HS-5 (cell line): ENCODE data around the gene RPUSD4.
"Not testable (repeated sequence)": the region's sequence is repeated elsewhere in the genome, so short reads cannot be mapped to it uniquely, and the experiment has no call there.

ENCODE experiments used
- DNase-seq: peaks from one replicate; pipeline ENCODE4 v3.0.0-alpha.2; 2012; ENCODE audit warnings: low read depth

RPUSD4 gene, protein sequence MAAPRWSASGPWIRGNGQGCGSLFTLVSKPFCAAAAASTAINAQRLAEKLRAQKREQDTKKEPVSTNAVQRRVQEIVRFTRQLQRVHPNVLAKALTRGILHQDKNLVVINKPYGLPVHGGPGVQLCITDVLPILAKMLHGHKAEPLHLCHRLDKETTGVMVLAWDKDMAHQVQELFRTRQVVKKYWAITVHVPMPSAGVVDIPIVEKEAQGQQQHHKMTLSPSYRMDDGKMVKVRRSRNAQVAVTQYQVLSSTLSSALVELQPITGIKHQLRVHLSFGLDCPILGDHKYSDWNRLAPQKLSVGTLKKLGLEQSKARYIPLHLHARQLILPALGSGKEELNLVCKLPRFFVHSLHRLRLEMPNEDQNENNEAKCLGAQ

DNA sequence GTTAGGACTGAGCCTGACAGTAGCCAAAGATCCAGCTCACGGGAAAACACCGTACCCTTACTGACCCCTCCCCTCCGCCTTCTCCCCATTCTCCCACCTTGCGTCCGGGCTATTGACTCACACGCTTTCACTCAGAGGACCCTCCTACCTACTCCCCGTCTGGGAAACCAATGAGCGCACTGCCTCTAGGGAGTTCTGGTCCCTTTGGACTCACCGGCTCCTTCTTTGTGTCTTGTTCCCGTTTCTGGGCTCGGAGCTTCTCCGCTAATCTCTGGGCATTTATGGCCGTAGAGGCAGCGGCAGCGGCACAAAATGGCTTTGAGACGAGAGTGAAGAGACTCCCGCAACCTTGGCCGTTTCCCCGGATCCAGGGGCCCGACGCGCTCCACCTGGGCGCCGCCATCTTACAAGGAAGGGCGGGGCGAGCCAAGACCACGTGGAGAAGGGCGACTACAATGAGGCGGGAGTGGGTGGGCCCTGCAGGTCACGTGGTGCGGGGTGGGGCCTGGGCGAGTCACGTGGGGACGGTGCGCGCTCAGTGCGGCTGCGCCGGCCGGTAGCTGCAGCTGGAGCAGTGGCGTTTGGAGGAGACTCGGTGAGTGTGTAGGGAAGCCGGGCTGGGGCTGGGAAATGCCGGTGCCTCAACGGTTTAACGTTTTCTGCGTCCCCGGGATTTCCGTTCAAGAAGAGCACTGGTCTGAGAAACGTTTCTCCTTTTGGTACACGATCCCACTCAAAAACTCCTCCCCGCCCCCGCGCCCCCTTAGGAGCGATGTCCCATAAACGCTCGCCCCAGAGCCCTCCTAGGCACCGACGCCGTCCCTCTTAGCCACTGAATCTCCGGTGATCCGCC lies at the start of gene RPUSD4, which contains the start of gene FAM118B:
TSS of gene RPUSD4 (minus strand) at position 415 of the 853 bp plus-strand sequence. CDS start at position 403, 12 bp downstream.
TSS of gene FAM118B (plus strand) at position 547 of the 853 bp plus-strand sequence. CDS start 23,220 bp downstream, outside the sequence.
- DNase-seq, result peak; percentile 66

- no peak for DNase-seq
Observed at GRCh38 chr11:126257764-126258163, 46.3 kb upstream of the RPUSD4 start.

GRCh38 chr11:126257144-126257543 lies 45.7 kb upstream of the RPUSD4 start:
- no peak for DNase-seq

DNA sequence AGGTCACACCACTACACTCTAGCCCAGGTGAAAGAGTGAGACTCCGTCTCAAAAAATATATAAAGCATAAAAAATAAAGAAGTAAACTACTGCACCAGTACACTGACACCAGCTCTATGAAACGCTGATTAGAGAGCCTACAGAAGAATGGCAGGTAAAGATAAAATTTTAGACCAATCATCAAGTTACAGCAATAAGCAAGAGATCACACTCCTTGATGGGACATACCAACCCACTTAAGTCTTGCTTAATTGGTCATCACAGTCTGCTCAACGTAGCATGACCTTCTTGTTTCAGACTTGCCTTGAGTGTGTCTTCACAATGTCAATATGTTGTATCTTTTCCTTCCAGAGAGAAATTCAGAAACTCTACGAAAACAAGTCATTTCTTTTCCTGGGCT lies 44.8 kb upstream of the RPUSD4 start:
- no peak for DNase-seq

GRCh38 chr11:126255507-126255906 lies 44.1 kb upstream of the RPUSD4 start:
- not testable (repeated sequence) for DNase-seq

GRCh38 chr11:126254819-126255218 lies 43.4 kb upstream of the RPUSD4 start:
- no peak for DNase-seq

DNA sequence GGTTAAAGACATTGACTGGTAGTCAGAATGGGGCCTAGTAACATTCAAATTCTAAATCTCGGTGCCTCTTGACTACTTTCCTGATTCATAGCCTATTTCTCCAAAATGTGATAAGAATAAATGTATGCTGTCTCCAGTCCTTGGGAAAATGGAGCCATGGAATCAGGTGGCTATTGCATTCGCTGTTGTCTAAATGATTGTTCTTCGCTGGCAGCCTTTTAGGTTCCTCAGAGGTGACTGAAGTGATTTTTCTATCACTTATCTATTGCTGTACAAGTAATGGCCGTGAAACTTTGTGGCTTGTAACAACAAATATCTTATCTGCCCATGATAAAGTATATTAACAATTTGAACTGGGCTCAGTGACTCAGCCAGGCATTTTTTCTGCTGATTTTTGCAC lies 41.8 kb upstream of the RPUSD4 start:
- DNase-seq, result no peak

- no peak for DNase-seq
Observed at GRCh38 chr11:126246636-126247035, 35.2 kb upstream of the RPUSD4 start.

- DNase-seq, result no peak
Observed at GRCh38 chr11:126233391-126233790, 21.9 kb upstream of the RPUSD4 start.

DNA sequence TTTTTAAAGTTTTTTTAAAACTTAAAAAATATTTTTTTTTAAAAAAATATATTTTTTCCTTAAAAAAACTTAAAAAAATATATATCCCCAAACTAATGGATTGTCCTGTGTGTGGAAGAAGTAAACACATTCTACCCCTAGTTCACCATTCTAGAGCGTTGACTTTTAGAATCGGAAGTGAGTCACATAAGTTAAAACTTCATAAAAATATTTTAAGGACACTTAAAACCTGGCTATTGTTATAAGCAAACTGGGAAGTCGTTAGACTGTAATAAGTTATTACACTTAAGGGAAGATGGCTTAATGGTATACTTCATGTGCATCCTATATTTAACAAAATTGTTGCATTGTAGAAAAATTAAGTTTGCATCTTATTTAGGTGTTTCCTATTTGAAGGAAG lies 21.2 kb upstream of the RPUSD4 start:
- no peak for DNase-seq

- DNase-seq, result no peak
Observed at GRCh38 chr11:126231725-126232459, 20.4 kb upstream of the RPUSD4 start.

GRCh38 chr11:126229858-126230540 lies 18.5 kb upstream of the RPUSD4 start:
- DNase-seq, result no peak

- DNase-seq, result no peak
Observed at GRCh38 chr11:126226334-126227084, 15.1 kb upstream of the RPUSD4 start.

GRCh38 chr11:126225295-126225665 lies 13.8 kb upstream of the RPUSD4 start:
- DNase-seq, result no peak

DNA sequence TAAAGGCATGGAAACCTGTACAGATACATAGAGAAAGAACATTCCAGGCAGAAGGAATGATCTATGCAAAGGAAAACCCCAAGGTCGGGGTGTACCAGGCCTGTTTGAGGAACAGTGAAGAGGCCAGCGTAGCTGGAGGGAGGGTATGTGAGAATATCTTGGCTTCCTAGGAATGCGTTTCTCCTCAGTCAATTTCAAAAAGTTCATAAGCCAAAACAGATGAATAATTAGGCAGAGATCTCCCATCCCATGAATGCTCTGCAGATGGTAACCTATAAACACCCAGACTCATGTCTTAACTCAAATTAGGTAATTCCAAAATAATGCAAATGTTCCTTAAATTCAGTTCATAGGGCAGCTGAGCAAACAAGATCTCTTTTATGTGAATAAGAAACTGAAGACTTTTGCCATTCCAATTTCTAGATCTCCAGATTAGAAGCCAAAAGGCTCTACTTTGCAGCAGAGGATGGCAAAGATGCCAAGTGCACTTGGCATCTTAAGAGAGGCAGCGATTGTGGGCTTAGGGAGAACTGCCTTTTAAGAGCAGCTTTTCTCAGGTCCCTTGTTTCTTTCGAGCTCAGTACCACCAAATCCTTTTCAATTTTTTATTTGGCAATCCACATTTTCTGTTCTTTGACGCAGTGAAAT lies 13.3 kb upstream of the RPUSD4 start:
- DNase-seq, result no peak

- DNase-seq, result no peak
Observed at GRCh38 chr11:126219547-126219946, 8.1 kb upstream of the RPUSD4 start.

- DNase-seq, result no peak
Observed at GRCh38 chr11:126217491-126217890, 6.0 kb upstream of the RPUSD4 start.

GRCh38 chr11:126216526-126217305 lies 5.3 kb upstream of the RPUSD4 start:
- DNase-seq, result no peak

GRCh38 chr11:126214841-126215240 lies 3.4 kb upstream of the RPUSD4 start:
- no peak for DNase-seq

DNA sequence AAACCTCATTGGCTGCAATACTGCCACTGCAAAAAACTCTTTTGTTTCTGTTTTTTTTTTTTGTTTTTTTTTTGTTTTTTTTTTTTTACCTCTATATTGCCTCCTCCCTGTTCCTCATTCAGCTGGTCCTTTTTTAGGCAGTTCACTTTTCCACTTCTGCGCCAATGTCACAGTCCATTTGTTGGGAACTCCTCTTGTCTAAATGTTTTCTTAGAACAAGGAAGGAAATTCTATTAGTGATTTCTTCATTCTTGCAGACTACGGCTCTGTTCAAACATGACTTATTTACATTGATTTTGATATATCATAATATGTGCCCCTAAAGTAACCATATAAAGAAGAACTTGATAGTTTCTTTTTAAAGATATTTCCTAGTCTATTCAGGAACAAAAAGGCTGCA lies 3.0 kb upstream of the RPUSD4 start:
- DNase-seq, result no peak
